Mucosa of stomach (tissue), 1 donor: Measurements from ENCODE around the gene SUPT4H1.
"Not testable (repeated sequence)": the region's sequence is repeated elsewhere in the genome, so short reads cannot be mapped to it uniquely, and the experiment has no call there.

ENCODE experiments used
- H3K27me3 ChIP-seq: one replicate; pipeline ENCODE4 v1.7.0; 2013; ENCODE audit warnings: mild to moderate bottlenecking, low read length; ENCODE audit not compliant: control insufficient read depth, insufficient read depth
- H3K36me3 ChIP-seq: one replicate; pipeline ENCODE4 v1.7.0; 2013; ENCODE audit warnings: low read length; ENCODE audit not compliant: control insufficient read depth, insufficient read depth
- H3K4me1 ChIP-seq: one replicate; pipeline ENCODE4 v1.7.0; 2013; ENCODE audit warnings: mild to moderate bottlenecking, low read length; ENCODE audit not compliant: control insufficient read depth, insufficient read depth
- H3K4me3 ChIP-seq: one replicate; pipeline ENCODE4 v1.7.0; 2013; ENCODE audit warnings: low read length
- H3K9ac ChIP-seq: one replicate; pipeline ENCODE4 v1.7.0; 2013; ENCODE audit warnings: mild to moderate bottlenecking, low read length, moderate library complexity
- H3K9me3 ChIP-seq: one replicate; pipeline ENCODE4 v1.7.0; 2013; ENCODE audit warnings: mild to moderate bottlenecking, low read length, moderate library complexity; ENCODE audit not compliant: control insufficient read depth
- donor health status: Pancreatic carcinoma.

Gene SUPT4H1

DNA sequence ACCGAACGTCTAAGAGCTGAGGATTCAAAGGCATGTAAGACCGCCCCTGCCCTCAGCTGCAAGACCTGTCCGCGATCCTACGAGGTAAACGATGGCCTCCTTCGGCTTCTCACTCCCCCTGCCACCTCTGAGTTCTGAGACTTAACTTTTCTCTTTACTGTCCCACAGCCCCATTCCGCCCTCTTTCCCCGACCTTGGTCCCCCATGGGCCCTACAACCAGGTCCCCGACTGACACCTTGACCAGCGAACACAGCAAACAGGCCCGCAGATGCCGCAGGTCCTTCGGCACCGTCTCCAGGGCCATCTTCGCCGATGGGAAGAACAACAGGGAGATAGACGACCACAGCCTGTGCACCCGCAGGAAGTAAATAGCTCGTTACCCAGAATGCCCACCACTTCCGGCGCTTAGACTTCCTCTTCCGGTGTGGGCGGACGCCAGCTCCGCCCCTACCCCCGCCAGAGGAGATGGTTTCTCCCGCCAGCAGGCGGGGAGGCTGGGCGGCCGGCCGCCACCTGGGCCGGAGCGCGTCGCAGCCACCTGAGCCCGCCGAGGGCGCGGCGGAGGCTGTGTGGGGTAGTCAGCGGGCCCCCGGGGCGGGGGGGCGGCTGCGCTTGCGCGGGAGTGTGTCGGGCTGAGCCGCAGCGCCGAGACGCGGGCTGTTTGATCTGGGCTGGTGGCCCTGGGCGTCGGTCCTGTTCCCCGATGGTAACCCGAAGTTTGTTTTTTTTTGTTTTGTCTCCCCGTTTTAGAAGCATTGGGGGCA is at the start of gene SUPT4H1:
Gene SUPT4H1 (minus strand): TSS at position 371 of the 765 bp plus-strand sequence. CDS start 66 bp downstream, at position 305.
- Histone ChIP-seq H3K9ac (peak within 1 kb of the TSS; percentile 94), H3K4me3 (peak within 1 kb of the TSS; percentile 94), H3K4me1 (peaks cover 15% of the 10 kb centered on the region), H3K9me3 (no peaks in the 10 kb centered on the region), H3K36me3 (peaks cover 8% of the 10 kb centered on the region), H3K27me3 (no peaks in the 10 kb centered on the region)

- H3K27me3 ChIP-seq, result no peaks in the 10 kb centered on the region
- H3K4me1 ChIP-seq, result peaks cover 20% of the 10 kb centered on the region
- no peak overlapping the region for H3K4me3 ChIP-seq
- no peak overlapping the region for H3K9ac ChIP-seq
- H3K36me3 ChIP-seq, result no peaks in the 10 kb centered on the region
- no peaks in the 10 kb centered on the region for H3K9me3 ChIP-seq
Observed at GRCh38 chr17:58401287-58401686, 49.3 kb upstream of the SUPT4H1 start.

DNA sequence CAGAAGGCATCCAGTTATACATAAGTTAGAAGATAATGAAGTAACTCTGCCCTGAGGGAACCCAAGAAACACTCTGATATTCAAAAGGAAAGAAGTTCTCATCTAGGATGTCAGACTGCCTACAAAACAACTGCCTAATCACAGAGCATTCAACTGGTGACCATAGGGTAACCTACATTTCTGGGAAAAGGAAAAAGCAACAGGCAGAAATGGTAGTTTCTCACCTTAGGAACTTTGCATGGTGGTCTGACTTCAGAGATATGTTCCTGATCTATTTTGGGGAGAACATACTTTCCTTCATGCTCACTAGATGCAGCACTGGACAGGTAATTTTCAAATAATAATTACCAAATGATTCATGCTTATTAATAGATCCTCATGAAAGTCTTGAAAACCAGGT is 48.8 kb upstream of the SUPT4H1 start:
- Histone ChIP-seq H3K9me3 (no peaks in the 10 kb centered on the region), H3K4me1 (peaks cover 20% of the 10 kb centered on the region), H3K36me3 (no peaks in the 10 kb centered on the region), H3K4me3 (no peak overlapping the region), H3K9ac (no peak overlapping the region), H3K27me3 (no peaks in the 10 kb centered on the region)

GRCh38 chr17:58399974-58400373 is 48.0 kb upstream of the SUPT4H1 start:
- Histone ChIP-seq H3K4me1 (peaks cover 26% of the 10 kb centered on the region), H3K4me3 (no peak overlapping the region), H3K9ac (no peak overlapping the region), H3K36me3 (no peaks in the 10 kb centered on the region), H3K9me3 (no peaks in the 10 kb centered on the region), H3K27me3 (no peaks in the 10 kb centered on the region)

- no peaks in the 10 kb centered on the region for H3K27me3 ChIP-seq
- no peaks in the 10 kb centered on the region for H3K9me3 ChIP-seq
- H3K4me1 ChIP-seq, result peaks cover 37% of the 10 kb centered on the region
- no peak overlapping the region for H3K4me3 ChIP-seq
- H3K9ac ChIP-seq, result no peak overlapping the region
- H3K36me3 ChIP-seq, result no peaks in the 10 kb centered on the region
Observed at GRCh38 chr17:58398574-58399266, 46.7 kb upstream of the SUPT4H1 start.

DNA sequence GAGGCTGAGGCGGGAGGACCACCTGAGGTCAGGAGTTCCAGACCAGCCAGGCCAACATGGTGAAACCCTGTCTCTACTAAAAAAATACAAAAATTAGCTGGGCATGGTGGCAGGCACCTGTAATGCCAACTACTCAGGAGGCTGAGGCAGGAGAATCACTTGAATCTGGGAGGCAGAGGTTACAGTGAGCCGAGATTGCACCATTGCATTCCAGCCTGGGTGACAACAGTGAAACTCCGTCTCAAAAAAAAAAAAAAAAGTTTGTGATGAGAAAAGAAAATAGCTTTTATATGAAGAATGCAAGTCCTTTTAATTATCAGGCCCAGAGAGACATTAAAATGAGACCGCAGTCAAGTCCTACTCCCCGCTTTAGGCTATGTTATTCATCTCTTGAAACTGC is 45.4 kb upstream of the SUPT4H1 start:
- not testable (repeated sequence) for H3K9ac ChIP-seq, H3K4me3 ChIP-seq, H3K36me3 ChIP-seq, H3K27me3 ChIP-seq, H3K9me3 ChIP-seq
- H3K4me1 ChIP-seq, result peaks cover 37% of the 10 kb centered on the region

- Histone ChIP-seq H3K27me3 (no peaks in the 10 kb centered on the region), H3K9me3 (no peaks in the 10 kb centered on the region), H3K36me3 (no peaks in the 10 kb centered on the region), H3K4me1 (peaks cover 44% of the 10 kb centered on the region), H3K4me3 (no peak overlapping the region), H3K9ac (no peak overlapping the region)
Observed at GRCh38 chr17:58396173-58396572, 44.2 kb upstream of the SUPT4H1 start.

GRCh38 chr17:58394534-58395223 is 42.7 kb upstream of the SUPT4H1 start:
- peaks cover 36% of the 10 kb centered on the region for H3K4me1 ChIP-seq
- no peak overlapping the region for H3K4me3 ChIP-seq
- H3K9ac ChIP-seq, result no peak overlapping the region
- no peaks in the 10 kb centered on the region for H3K36me3 ChIP-seq
- H3K27me3 ChIP-seq, result no peaks in the 10 kb centered on the region
- no peaks in the 10 kb centered on the region for H3K9me3 ChIP-seq

- no peak overlapping the region for H3K9ac ChIP-seq
Observed at GRCh38 chr17:58391302-58391984, 39.4 kb upstream of the SUPT4H1 start.

DNA sequence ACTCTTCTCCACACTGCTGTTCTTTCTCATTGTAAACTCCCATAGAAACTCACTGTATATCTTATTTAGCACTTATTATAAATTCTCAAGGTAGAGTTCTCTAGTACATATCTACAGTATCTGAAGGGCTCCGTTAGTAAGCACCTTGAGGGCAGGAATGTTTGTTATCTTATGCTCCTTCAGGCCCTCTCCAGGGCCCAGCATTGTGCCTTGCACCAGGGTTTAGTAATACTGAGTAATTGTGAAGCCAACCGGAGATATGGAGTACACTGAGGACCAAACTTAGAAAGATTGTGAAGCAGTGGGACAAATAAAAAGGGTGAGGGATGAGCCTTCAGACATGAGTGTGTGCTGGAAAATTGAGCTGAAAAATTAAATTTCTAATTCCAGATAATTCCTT is 38.9 kb upstream of the SUPT4H1 start:
- peaks cover 50% of the 10 kb centered on the region for H3K4me1 ChIP-seq
- no peak overlapping the region for H3K4me3 ChIP-seq
- H3K27me3 ChIP-seq, result no peaks in the 10 kb centered on the region
- no peaks in the 10 kb centered on the region for H3K9me3 ChIP-seq
- H3K9ac ChIP-seq, result no peak overlapping the region
- H3K36me3 ChIP-seq, result no peaks in the 10 kb centered on the region

More at GRCh38 chr17:58391302-58391984, 39.4 kb upstream of the SUPT4H1 start:
- Histone ChIP-seq H3K4me1 (peaks cover 50% of the 10 kb centered on the region), H3K27me3 (no peaks in the 10 kb centered on the region), H3K4me3 (no peak overlapping the region), H3K36me3 (no peaks in the 10 kb centered on the region), H3K9me3 (no peaks in the 10 kb centered on the region)

DNA sequence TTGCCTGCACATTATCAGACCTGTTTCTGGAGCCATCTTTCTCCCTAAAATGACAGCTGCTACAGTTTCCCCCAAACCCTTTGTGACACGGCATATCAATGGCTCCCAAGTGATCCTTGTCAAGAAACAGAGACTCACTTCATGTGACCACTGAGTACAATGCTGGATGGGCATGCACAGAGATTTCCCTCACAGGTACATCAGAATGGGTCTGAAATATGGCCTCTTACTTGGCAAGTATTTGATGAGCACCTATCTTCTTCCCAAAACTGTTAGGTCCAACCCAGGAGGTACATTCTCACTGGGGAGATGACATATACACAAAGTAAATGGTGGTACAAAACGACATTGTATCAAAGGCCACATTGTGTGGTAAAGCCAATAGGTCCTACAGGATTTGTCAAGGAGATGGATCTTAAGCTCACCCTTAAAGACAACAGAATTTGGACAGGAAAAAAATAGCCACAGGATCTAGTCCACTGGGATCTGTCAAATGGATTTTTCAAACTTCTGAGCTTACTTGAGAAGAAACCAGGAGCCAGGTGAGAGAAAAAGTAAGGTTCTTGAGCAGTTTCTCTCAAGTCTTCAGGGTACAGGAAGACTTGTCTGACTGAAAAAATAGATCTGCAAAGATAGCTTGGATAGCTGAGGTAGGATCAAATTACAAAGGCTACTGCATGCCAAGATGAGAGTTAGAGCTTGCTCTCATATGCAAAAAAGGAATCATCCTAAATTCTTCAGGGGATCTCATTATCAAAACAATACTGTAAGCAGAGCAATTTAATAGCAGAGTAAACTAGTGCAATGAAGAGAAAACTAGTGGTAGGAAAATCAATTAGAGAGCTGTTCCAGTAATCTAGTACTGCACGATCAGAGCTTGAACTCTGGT is 36.5 kb upstream of the SUPT4H1 start:
- Histone ChIP-seq H3K9ac (no peak overlapping the region), H3K4me3 (no peak overlapping the region), H3K36me3 (no peaks in the 10 kb centered on the region), H3K9me3 (no peaks in the 10 kb centered on the region), H3K27me3 (no peaks in the 10 kb centered on the region), H3K4me1 (peaks cover 53% of the 10 kb centered on the region)
